IPS-18a (cell line): Measurements from ENCODE around the gene CYP24A1.

Experiments
- H3K27ac ChIP-seq: one replicate; pipeline ENCODE4 v1.5.1; 2013; ENCODE audit warnings: low read length
- H3K27me3 ChIP-seq: one replicate; pipeline ENCODE4 v1.6.1; 2013; ENCODE audit warnings: mild to moderate bottlenecking, low read length; ENCODE audit not compliant: control insufficient read depth, insufficient read depth
- H3K36me3 ChIP-seq: one replicate; pipeline ENCODE4 v1.6.1; 2013; ENCODE audit warnings: low read depth, low read length; ENCODE audit not compliant: control insufficient read depth
- H3K4me1 ChIP-seq: one replicate; pipeline ENCODE4 v1.6.1; 2013; ENCODE audit warnings: low read depth, low read length; ENCODE audit not compliant: control insufficient read depth
- H3K4me3 ChIP-seq: one replicate; pipeline ENCODE4 v1.5.1; 2013; ENCODE audit warnings: low read length
- H3K9ac ChIP-seq: one replicate; pipeline ENCODE4 v1.6.1; 2013; ENCODE audit warnings: mild to moderate bottlenecking, low read length, moderate library complexity
- H3K9me3 ChIP-seq: one replicate; pipeline ENCODE4 v1.6.1; 2013; ENCODE audit warnings: low read depth, low read length; ENCODE audit not compliant: control insufficient read depth

CYP24A1 gene

GRCh38 chr20:54170026-54170471 lies 3.7 kb downstream of the CYP24A1 start:
- H3K9ac ChIP-seq: no peak overlapping the region
- no peaks in the 10 kb centered on the region for H3K36me3 ChIP-seq
- H3K27ac ChIP-seq: no peak overlapping the region
- peaks cover 7% of the 10 kb centered on the region for H3K4me1 ChIP-seq
- peaks cover 58% of the 10 kb centered on the region for H3K27me3 ChIP-seq
- H3K4me3 ChIP-seq: no peak overlapping the region
- H3K9me3 ChIP-seq: no peaks in the 10 kb centered on the region

GRCh38 chr20:54168961-54169862 lies 4.6 kb downstream of the CYP24A1 start:
- Histone ChIP-seq H3K27ac (no peak overlapping the region), H3K36me3 (no peaks in the 10 kb centered on the region), H3K4me1 (no peaks in the 10 kb centered on the region), H3K9me3 (no peaks in the 10 kb centered on the region), H3K4me3 (no peak overlapping the region), H3K9ac (no peak overlapping the region), H3K27me3 (peaks cover 50% of the 10 kb centered on the region)

GRCh38 chr20:54167909-54168872 lies 5.6 kb downstream of the CYP24A1 start:
- H3K4me1 ChIP-seq: no peaks in the 10 kb centered on the region
- no peak overlapping the region for H3K4me3 ChIP-seq
- H3K27ac ChIP-seq: no peak overlapping the region

GRCh38 chr20:54166987-54167662 lies 6.7 kb downstream of the CYP24A1 start:
- no peak overlapping the region for H3K27ac ChIP-seq
- H3K9ac ChIP-seq: no peak overlapping the region
- H3K4me1 ChIP-seq: no peaks in the 10 kb centered on the region
- peaks cover 29% of the 10 kb centered on the region for H3K27me3 ChIP-seq
- no peaks in the 10 kb centered on the region for H3K9me3 ChIP-seq
- no peak overlapping the region for H3K4me3 ChIP-seq
- no peaks in the 10 kb centered on the region for H3K36me3 ChIP-seq

More at GRCh38 chr20:54167909-54168872, 5.6 kb downstream of the CYP24A1 start:
- Histone ChIP-seq H3K36me3 (no peaks in the 10 kb centered on the region), H3K27me3 (peaks cover 40% of the 10 kb centered on the region), H3K9me3 (no peaks in the 10 kb centered on the region), H3K9ac (no peak overlapping the region)

- H3K27ac ChIP-seq: no peak overlapping the region
- no peak overlapping the region for H3K9ac ChIP-seq
- no peak overlapping the region for H3K4me3 ChIP-seq
- H3K27me3 ChIP-seq: peaks cover 16% of the 10 kb centered on the region
- no peaks in the 10 kb centered on the region for H3K36me3 ChIP-seq
- no peaks in the 10 kb centered on the region for H3K4me1 ChIP-seq
- no peaks in the 10 kb centered on the region for H3K9me3 ChIP-seq
These were observed 8.0 kb downstream of the CYP24A1 start for GRCh38 chr20:54165803-54166202.

- Histone ChIP-seq H3K4me3 (no peak overlapping the region), H3K27me3 (peaks cover 8% of the 10 kb centered on the region), H3K9ac (no peak overlapping the region), H3K36me3 (no peaks in the 10 kb centered on the region), H3K27ac (no peak overlapping the region), H3K4me1 (no peaks in the 10 kb centered on the region), H3K9me3 (no peaks in the 10 kb centered on the region)
These were observed 8.8 kb downstream of the CYP24A1 start for GRCh38 chr20:54165014-54165413.

- H3K4me1 ChIP-seq: no peaks in the 10 kb centered on the region
- H3K27ac ChIP-seq: no peak overlapping the region
- H3K27me3 ChIP-seq: no peaks in the 10 kb centered on the region
- H3K9ac ChIP-seq: no peak overlapping the region
- no peaks in the 10 kb centered on the region for H3K36me3 ChIP-seq
- H3K9me3 ChIP-seq: no peaks in the 10 kb centered on the region
- H3K4me3 ChIP-seq: no peak overlapping the region
These were observed 10.4 kb downstream of the CYP24A1 start for GRCh38 chr20:54163402-54163801.

GRCh38 chr20:54162378-54163009 lies 11.3 kb downstream of the CYP24A1 start:
- H3K27me3 ChIP-seq: no peaks in the 10 kb centered on the region

GRCh38 chr20:54161821-54162149 lies 12.0 kb downstream of the CYP24A1 start:
- H3K36me3 ChIP-seq: no peaks in the 10 kb centered on the region
- H3K4me3 ChIP-seq: no peak overlapping the region
- no peaks in the 10 kb centered on the region for H3K4me1 ChIP-seq
- no peak overlapping the region for H3K27ac ChIP-seq
- no peaks in the 10 kb centered on the region for H3K9me3 ChIP-seq
- no peak overlapping the region for H3K9ac ChIP-seq
- no peaks in the 10 kb centered on the region for H3K27me3 ChIP-seq

More at GRCh38 chr20:54162378-54163009, 11.3 kb downstream of the CYP24A1 start:
- Histone ChIP-seq H3K4me3 (no peak overlapping the region), H3K9ac (no peak overlapping the region), H3K36me3 (no peaks in the 10 kb centered on the region), H3K9me3 (no peaks in the 10 kb centered on the region), H3K27ac (no peak overlapping the region), H3K4me1 (no peaks in the 10 kb centered on the region)

GRCh38 chr20:54161008-54161820 lies 12.6 kb downstream of the CYP24A1 start:
- Histone ChIP-seq H3K4me3 (no peak overlapping the region), H3K27ac (no peak overlapping the region), H3K9me3 (no peaks in the 10 kb centered on the region), H3K9ac (no peak overlapping the region), H3K4me1 (no peaks in the 10 kb centered on the region), H3K27me3 (no peaks in the 10 kb centered on the region), H3K36me3 (no peaks in the 10 kb centered on the region)
